Measurements from ENCODE around the gene C7orf57.

DNA sequence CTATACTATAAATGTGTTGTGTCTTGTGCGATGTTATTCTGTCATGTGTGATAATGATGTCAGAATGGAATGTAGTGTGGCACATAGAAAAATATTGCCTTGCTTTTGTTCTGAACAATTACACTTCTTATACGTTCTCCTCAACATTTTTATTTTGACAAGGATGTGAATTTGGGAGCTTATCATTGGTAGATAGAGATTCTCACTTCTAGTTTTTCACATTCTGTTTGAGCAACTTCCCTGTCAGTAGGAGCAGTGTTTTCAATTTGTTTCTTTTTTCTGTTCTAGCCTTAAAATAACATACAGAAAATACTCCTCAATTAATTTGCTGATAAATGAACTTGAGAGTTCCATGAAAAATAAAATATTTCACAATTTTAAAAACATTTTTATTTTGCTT, 24.0 kb upstream of the C7orf57 start:
- TF ChIP-seq, protein P1, sequence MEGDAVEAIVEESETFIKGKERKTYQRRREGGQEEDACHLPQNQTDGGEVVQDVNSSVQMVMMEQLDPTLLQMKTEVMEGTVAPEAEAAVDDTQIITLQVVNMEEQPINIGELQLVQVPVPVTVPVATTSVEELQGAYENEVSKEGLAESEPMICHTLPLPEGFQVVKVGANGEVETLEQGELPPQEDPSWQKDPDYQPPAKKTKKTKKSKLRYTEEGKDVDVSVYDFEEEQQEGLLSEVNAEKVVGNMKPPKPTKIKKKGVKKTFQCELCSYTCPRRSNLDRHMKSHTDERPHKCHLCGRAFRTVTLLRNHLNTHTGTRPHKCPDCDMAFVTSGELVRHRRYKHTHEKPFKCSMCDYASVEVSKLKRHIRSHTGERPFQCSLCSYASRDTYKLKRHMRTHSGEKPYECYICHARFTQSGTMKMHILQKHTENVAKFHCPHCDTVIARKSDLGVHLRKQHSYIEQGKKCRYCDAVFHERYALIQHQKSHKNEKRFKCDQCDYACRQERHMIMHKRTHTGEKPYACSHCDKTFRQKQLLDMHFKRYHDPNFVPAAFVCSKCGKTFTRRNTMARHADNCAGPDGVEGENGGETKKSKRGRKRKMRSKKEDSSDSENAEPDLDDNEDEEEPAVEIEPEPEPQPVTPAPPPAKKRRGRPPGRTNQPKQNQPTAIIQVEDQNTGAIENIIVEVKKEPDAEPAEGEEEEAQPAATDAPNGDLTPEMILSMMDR (IDR thresholded peaks at IDR 0.05) = no peak
- no peak for TF ChIP-seq ZNF317 (CRISPR knock-in tag; IDR thresholded peaks at IDR 0.05; ENCODE audit: borderline replicate concordance, low read depth)
- TF ChIP-seq, protein P2, sequence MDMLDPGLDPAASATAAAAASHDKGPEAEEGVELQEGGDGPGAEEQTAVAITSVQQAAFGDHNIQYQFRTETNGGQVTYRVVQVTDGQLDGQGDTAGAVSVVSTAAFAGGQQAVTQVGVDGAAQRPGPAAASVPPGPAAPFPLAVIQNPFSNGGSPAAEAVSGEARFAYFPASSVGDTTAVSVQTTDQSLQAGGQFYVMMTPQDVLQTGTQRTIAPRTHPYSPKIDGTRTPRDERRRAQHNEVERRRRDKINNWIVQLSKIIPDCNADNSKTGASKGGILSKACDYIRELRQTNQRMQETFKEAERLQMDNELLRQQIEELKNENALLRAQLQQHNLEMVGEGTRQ (CRISPR knock-in tag; IDR thresholded peaks at IDR 0.05) = no peak

Data from WTC11 (cell line).